Activated CD4-positive, alpha-beta T cell treated with anti-CD3 and anti-CD28 coated beads, Interleukin-2, amount 50 U/mL, for 16 hours (primary cell): ENCODE data around the gene NPY1R.

ENCODE experiments used
- DNase-seq: peaks from one replicate; pipeline ENCODE4 v3.0.0-alpha.2; 2020

NPY1R gene

DNA sequence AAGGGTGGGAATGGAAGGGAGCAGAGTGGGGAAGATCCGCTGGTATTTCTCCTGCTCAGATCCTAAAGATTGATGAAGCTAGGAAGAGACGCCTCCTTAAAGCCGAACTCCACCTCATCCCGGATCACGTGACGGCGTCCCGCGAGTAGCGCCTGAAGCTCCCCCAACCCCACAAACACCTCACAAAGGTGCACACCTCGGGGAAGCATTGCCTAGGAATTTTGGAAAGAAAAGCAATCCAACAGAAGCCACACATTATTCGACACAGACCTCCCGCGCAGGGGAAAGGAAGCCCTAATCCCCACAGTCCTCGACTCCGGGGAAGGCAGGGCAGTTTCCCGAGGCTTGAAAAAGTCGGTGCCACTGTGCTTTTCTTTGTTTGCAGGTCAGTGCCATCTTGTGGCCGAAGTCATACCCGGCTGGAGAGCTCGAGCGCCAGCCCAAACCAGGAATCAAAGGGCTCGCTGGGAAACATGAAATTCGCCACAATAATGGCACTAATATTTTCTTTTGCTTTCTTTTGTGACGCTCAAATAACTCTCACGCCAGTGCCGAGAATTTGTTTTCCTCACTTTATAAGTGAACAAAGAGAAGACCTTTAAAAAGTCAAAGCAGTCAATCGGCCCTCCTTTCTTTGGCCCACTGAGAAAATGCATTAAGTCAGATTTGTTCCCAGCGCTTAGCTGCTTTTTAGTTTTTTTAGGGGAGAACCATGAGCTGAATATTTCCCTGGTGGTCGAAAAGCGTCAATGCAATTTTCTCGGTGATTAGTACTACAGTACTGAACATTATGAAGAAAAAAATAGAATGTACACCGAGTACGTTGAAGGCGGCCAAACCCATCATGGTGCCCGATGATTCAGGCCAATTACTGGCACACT lies at the start of gene NPY1R:
Gene NPY1R, minus strand, starts transcription at position 71 of the 881 bp plus-strand sequence. CDS start 6,042 bp downstream, outside the sequence.
- peak; percentile 42 for DNase-seq

DNA sequence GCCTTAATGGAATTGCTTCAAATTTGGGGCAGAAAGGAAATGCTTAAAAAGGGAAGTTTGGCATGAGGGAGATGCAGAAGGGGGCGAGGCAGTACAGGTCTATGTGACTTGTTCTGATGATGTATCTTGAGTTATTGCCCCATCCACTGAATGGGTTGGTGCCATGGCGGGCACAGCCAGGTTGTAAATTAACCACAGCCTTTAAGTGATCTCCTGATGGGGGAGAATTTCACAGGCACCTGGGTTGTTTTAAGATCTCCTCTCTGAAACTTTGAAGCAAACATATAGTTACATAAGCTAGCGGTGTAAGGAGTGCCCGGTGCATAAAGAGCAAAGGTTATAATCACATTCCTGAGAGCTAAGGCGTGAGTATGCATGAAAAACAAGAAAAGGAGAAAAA lies 48.3 kb upstream of the NPY1R start:
- DNase-seq = no peak

GRCh38 chr4:163378661-163379060 lies 46.3 kb upstream of the NPY1R start:
- no peak for DNase-seq

DNA sequence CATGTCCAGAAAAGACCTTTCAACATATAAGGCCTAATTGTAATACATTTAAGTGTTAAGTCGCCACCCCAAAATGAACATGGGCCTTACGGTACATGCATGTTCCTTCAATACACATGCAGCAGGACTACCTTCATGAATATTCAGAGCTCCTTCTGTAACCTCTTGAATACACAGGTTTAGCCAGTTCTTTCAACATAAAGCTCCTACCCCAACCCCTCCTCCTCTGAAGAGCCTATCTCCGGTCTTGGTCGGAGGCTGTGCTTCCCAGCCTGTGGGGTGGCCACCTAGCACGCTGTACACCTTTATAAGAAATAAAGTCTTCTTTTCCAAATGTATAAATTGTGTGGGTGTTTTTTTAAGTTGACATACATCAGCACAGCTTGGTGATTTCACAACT lies 39.6 kb upstream of the NPY1R start:
- DNase-seq = no peak

DNA sequence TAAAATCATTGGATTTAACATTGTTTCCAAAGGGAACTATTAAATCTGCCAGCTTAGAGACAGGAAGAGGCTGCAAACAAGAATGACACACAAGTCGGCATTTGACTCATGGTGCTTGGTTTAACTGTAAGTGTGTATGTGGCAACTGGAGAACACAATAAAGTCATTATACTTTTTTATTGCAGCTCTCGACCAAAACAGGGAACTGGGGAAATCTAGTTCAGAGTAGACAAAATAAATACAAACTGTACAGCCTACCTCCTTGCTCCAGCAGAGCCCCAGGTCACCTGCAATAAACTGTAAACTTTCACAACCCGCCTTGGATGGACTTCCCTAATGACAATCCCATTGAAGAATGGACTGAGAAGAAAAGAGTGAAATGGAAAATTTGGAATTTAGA lies 35.3 kb upstream of the NPY1R start:
- DNase-seq = no peak

- DNase-seq = no peak
Measured at GRCh38 chr4:163356104-163356503, 23.7 kb upstream of the NPY1R start.

GRCh38 chr4:163353054-163353453 lies 20.7 kb upstream of the NPY1R start:
- no peak for DNase-seq

- no peak for DNase-seq
Measured at GRCh38 chr4:163350672-163351071, 18.3 kb upstream of the NPY1R start.

- DNase-seq = no peak
Measured at GRCh38 chr4:163344147-163345125, 12.0 kb upstream of the NPY1R start.

GRCh38 chr4:163343604-163344146 lies 11.3 kb upstream of the NPY1R start, which contains the start of gene NPY5R:
Gene NPY5R (plus strand): TSS chr4:163343892. CDS start chr4:163350274, 6,382 bp downstream.
- no peak for DNase-seq

GRCh38 chr4:163335384-163335783 lies 3.0 kb upstream of the NPY1R start:
- DNase-seq = no peak

- no peak for DNase-seq
Measured at GRCh38 chr4:163331629-163332376, 593 bp downstream of the NPY1R start.

GRCh38 chr4:163330916-163331628 lies 1.3 kb downstream of the NPY1R start:
- DNase-seq = no peak

- no peak for DNase-seq
Measured at GRCh38 chr4:163317110-163317509, 15.3 kb downstream of the NPY1R start.

GRCh38 chr4:163309466-163309865 lies 22.9 kb downstream of the NPY1R start:
- DNase-seq = no peak

- DNase-seq = no peak
Measured at GRCh38 chr4:163303069-163303468, 29.3 kb downstream of the NPY1R start.

GRCh38 chr4:163300445-163300844 lies 32.0 kb downstream of the NPY1R start:
- DNase-seq = no peak

DNA sequence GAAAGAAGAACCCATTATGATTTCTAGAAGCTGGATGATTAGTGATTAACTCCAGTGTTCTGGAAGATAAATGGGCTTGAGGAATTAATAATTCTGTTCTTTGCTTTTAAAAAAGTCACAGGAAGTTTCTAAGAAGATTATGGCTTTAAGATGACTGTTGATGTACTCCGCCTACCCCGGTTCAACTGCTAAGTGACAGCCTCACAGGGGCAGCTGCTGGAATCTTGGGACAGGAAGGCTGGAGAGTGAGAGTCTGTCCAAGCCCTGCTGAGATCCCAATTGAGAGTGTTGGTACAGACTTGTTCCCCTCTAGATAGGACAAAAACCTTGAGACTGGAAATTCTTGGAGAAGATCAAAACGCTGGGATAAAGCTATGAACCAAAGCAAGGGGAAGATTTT lies 37.3 kb downstream of the NPY1R start:
- DNase-seq = no peak

DNA sequence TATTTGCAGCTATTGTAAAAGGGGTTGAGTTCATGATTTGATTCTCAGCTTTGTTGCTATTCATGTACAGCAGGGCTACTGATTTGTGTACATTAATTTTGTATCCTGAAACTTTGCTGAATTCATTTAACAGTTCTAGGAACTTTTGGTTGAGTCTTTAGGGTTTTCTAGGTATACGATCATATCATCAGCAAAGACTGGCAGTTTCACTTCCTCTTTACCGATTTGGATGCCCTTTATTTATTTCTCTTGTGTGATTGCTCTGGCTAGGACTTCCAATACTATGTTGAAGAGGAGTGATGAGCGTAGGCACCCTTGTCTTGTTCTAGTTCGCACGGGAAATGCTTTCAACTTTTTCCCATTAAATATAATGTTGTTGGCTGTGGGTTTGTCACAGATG lies 48.1 kb downstream of the NPY1R start:
- DNase-seq = no peak

- DNase-seq = no peak
Measured at GRCh38 chr4:163280703-163281519, 51.5 kb downstream of the NPY1R start.

GRCh38 chr4:163279713-163280112 lies 52.7 kb downstream of the NPY1R start:
- no peak for DNase-seq
